Pancreas (tissue), 10 donors: ENCODE measurements around the gene SREK1. TPM values are rescaled to one million over a fixed set of nuclear protein-coding genes. Genes with fewer than 3 reads are reported as not detected.

Source experiments
- ATAC-seq, 4 donors: fragments of 200-7000 bp; cut with Tn5 transposase; one replicate each; pipeline versions ENCODE4 v1.8.0 to v1.9.1; 2020; ENCODE audit warnings: mild to moderate bottlenecking in 4 of 4, moderate library complexity in 4 of 4
- DNase-seq, 6 donors: peaks; one replicate each; pipeline ENCODE4 v3.0.0-alpha.2; 2020
- FAIRE-seq: peaks from 2 replicates; lab custom pipeline; 2012; peaks lifted over from hg19 to GRCh38; lab: Jason Lieb, UNC
- H3K27ac ChIP-seq, 4 donors: fragments of 200-600 bp; sonication (generic); 1 replicate in 3 of 4; 2 replicates in 1 of 4; pipeline versions ENCODE4 v1.5.0 to v1.8.0; 2020
- H3K27me3 ChIP-seq, 4 donors: fragments of 200-600 bp; one replicate each; pipeline ENCODE4 v1.8.0; 2021
- H3K36me3 ChIP-seq, 3 donors: fragments of 200-600 bp; sonication (generic) in 1 of 3; one replicate each; pipeline versions ENCODE4 v1.5.0 to v1.8.0; 2020 to 2021
- H3K4me1 ChIP-seq, 3 donors: fragments of 200-600 bp; one replicate each; pipeline ENCODE4 v1.8.0; 2021
- H3K4me3 ChIP-seq, 4 donors: fragments of 200-600 bp; sonication (generic) in 2 of 4; one replicate each; pipeline versions ENCODE4 v1.5.0 to v1.8.0; 2020 to 2021
- H3K9me3 ChIP-seq, 4 donors: fragments of 200-600 bp; one replicate each; pipeline ENCODE4 v1.8.0; 2021
- WGBS, 2 donors: extraction: QIAGEN DNeasy Blood & Tissue Kit; methylation state at CpG; one replicate each; pipeline ENCODE4 v1.1.7; 2013; 5-methylcytosine and 5-hydroxymethylcytosine counted together
- intact Hi-C, 3 donors: fragments of 100-400 bp; cut with DNase I; formaldehyde crosslinking; loops; one replicate each; pipeline versions ENCODE4 v1.11.1 to v1.14.2; 2022
- polyA plus RNA-seq, 2 donors: library from polyadenylated mRNA; stranded (reverse); fragments of 200-250 nt; gene quantifications; one replicate each; pipeline ENCODE4 v1.2.3, GENCODE V29; 2013
- total RNA-seq, 6 donors: library from RNA; stranded (reverse); fragmentation: NEBNext Ultra II Directional in 4 of 6; extraction: Animal tissue kit (Norgen Biotek cat#: 25700) in 4 of 6; gene quantifications; one replicate each; pipeline versions ENCODE4 v1.2.1 to v1.2.4, GENCODE V29; 2021 to 2023
- TF ChIP-seq, protein P1 (sequence below), 4 donors: fragments of 200-600 bp; sonication (generic) in 3 of 4; IDR thresholded peaks; one replicate each; pipeline versions ENCODE4 v1.5.0 to v1.8.0; 2021; ENCODE audit warnings: antibody characterized with exemption in 4 of 4
- donor health status: healthy with polysubstance abuse.
- donor health status: DM: no; HTN: no; CAD: no; lungs with moderate emphysema.
- donor health status: DM: no; HTN: no; CAD: no.
- donor health status: control.
- donor health status: control.
- donor health status: Bipolar disorder and iron deficiency.
- donor health status: DM: yes; HTN: yes; CAD: no.
- donor health status: DM: no; HTN: no; CAD: no.
- donor health status: DM: no; HTN: no; CAD: no.
- donor health status: DM: yes; HTN: yes; CAD: no.

Gene SREK1, protein sequence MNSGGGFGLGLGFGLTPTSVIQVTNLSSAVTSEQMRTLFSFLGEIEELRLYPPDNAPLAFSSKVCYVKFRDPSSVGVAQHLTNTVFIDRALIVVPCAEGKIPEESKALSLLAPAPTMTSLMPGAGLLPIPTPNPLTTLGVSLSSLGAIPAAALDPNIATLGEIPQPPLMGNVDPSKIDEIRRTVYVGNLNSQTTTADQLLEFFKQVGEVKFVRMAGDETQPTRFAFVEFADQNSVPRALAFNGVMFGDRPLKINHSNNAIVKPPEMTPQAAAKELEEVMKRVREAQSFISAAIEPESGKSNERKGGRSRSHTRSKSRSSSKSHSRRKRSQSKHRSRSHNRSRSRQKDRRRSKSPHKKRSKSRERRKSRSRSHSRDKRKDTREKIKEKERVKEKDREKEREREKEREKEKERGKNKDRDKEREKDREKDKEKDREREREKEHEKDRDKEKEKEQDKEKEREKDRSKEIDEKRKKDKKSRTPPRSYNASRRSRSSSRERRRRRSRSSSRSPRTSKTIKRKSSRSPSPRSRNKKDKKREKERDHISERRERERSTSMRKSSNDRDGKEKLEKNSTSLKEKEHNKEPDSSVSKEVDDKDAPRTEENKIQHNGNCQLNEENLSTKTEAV
- 10 to 100 TPM; 21.1 to 37.3 (median 31.8) TPM for total RNA-seq
- polyA plus RNA-seq, result 10 to 100 TPM; 39.4 to 56.6 TPM

DNA sequence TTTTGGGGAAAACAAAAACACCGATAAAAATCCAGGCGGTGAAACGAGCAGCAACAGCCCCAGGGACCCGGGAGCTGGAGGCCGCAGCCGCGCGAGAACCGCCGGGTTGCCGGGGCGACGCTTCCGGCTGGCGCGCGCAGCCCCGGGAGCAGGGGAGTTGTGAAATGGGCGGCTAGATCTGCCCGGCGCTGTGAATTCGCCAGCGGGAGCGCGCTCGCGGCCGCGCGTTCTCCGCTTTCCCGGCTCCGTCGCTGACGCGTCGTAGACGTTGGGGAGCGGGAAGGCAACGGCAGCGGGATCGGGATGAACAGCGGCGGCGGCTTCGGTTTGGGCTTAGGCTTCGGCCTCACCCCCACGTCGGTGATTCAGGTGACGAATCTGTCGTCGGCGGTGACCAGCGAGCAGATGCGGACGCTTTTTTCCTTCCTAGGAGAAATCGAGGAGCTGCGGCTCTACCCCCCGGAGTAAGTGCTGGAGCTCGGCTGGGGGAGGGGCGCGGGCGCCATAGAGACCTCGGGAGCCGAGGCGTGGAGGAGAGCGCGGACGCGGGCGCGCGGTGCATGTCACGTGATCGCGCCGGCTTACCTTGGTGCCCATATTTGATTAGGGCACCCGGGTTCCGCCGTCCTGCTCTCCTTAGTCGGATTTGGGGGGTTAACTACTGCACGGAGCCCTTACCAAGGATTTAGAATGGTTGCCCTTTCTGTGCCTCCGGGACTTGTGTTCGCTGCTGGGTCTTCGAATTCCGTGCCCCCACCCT is at the start of gene SREK1:
TSS of gene SREK1 (plus strand) at position 227 of the 760 bp plus-strand sequence. CDS start at position 304, 77 bp downstream.
- H3K4me1 ChIP-seq, result peaks cover 0 to 29% (median 21%) of the 10 kb centered on the region in 3 donors
- TF ChIP-seq, protein P1, sequence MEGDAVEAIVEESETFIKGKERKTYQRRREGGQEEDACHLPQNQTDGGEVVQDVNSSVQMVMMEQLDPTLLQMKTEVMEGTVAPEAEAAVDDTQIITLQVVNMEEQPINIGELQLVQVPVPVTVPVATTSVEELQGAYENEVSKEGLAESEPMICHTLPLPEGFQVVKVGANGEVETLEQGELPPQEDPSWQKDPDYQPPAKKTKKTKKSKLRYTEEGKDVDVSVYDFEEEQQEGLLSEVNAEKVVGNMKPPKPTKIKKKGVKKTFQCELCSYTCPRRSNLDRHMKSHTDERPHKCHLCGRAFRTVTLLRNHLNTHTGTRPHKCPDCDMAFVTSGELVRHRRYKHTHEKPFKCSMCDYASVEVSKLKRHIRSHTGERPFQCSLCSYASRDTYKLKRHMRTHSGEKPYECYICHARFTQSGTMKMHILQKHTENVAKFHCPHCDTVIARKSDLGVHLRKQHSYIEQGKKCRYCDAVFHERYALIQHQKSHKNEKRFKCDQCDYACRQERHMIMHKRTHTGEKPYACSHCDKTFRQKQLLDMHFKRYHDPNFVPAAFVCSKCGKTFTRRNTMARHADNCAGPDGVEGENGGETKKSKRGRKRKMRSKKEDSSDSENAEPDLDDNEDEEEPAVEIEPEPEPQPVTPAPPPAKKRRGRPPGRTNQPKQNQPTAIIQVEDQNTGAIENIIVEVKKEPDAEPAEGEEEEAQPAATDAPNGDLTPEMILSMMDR (IDR thresholded peaks at IDR 0.05), result no peak
- DNase-seq (peak; percentile 89 to 95 (median 92)), FAIRE-seq (no peak), ATAC-seq (peak; percentile 93 to 97 (median 93))
- 0 to 1% methylated on average over 86 of the region's 86 CpGs for WGBS, 2 donors
- H3K9me3 ChIP-seq, result no peaks in the 10 kb centered on the region
- H3K27me3 ChIP-seq, result no peaks in the 10 kb centered on the region
- intact Hi-C loops, result no loop called here
- peak within 1 kb of the TSS; percentile 61 to 81 (median 74) for H3K4me3 ChIP-seq
- peak within 1 kb of the TSS; percentile 97 to 100 (median 98) for H3K27ac ChIP-seq
- H3K36me3 ChIP-seq, result no peaks in the 10 kb centered on the region

DNA sequence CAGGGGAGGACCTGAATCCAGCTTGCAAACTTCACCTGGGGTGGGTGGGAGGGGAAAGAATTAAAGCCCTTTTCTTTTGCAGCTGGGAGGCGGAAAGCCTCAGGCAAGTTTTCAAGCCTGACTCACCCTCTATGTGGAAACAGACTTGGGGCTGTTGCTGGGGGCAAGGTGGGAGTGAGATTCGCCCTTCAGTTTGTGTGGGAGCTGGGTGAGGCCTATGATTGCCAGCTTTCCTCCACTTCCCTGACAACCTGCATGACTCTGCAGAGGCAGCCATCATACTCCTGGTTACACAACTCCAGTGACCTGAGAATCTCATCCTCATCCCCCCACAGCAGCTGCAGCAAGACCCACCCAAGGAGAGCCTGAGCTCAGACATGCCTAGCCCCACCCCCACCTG is 43.2 kb upstream of the SREK1 start:
- DNase-seq, result no peak
- FAIRE-seq, result no peak
- no peaks in the 10 kb centered on the region for H3K36me3 ChIP-seq
- H3K4me3 ChIP-seq, result no peak overlapping the region
- H3K4me1 ChIP-seq, result no peaks in the 10 kb centered on the region
- WGBS, 2 donors, result 90 to 100% methylated on average over 2 of the region's 2 CpGs
- no peak for ATAC-seq
- H3K27ac ChIP-seq, result no peak overlapping the region
- H3K27me3 ChIP-seq, result no peaks in the 10 kb centered on the region
- intact Hi-C loops, result no loop called here
- TF ChIP-seq, protein P1 (IDR thresholded peaks at IDR 0.05), result no peak
- H3K9me3 ChIP-seq, result no peaks in the 10 kb centered on the region

DNA sequence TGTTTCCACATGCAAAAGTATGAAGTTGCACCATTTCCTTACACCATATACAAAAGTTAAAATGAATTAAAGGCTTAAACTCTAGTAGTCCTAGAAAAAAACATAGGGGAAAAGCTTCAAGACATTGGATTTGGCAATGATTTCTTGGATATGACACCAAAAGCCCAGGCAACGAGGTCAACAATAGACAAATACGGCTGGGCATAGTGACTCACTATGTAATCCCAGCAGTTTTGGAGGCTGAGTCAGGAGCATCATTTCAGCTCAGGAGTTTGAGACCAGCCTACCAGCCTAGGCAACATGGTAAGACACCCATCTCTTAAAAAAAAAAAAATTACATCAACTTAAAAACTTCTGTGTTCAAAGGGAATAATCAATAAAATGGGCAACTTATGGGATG is 30.9 kb upstream of the SREK1 start:
- TF ChIP-seq, protein P1 (IDR thresholded peaks at IDR 0.05), result no peak
- WGBS, 2 donors, result 83 to 94% methylated on average over 2 of the region's 2 CpGs
- no peaks in the 10 kb centered on the region for H3K9me3 ChIP-seq
- no peak for FAIRE-seq
- intact Hi-C loops, result no loop called here
- H3K4me1 ChIP-seq, result no peaks in the 10 kb centered on the region
- DNase-seq, result no peak
- no peak for ATAC-seq
- H3K36me3 ChIP-seq, result no peaks in the 10 kb centered on the region
- no peak overlapping the region for H3K27ac ChIP-seq
- no peaks in the 10 kb centered on the region for H3K27me3 ChIP-seq
- no peak overlapping the region for H3K4me3 ChIP-seq

DNA sequence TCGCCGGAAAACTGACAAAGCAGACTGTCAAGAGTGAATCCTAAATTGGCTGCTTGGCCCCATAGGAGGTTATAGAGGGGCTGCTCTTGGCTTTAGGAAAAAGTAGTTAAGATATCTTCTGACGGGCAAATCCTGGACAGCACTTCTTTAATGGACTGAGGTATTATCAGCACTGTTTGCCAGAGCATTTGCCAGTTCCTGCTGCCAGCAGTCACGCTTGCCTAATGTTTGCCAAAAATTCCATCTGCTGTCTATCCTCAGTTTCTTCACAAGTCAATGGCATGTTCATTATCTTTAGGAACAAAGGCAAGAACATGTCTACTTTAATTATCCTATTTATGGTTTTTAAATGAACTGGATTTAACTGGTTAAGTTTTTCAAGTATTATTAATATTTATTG is 25.8 kb upstream of the SREK1 start:
- Histone ChIP-seq H3K36me3 (no peaks in the 10 kb centered on the region), H3K4me1 (no peaks in the 10 kb centered on the region), H3K27ac (no peak overlapping the region), H3K4me3 (no peak overlapping the region), H3K27me3 (no peaks in the 10 kb centered on the region), H3K9me3 (no peaks in the 10 kb centered on the region)
- no peak for FAIRE-seq
- DNase-seq, result no peak
- ATAC-seq, result no peak
- TF ChIP-seq, protein P1 (IDR thresholded peaks at IDR 0.05), result no peak
- intact Hi-C loops, result no loop called here
- WGBS, 2 donors, result 54 to 58% methylated on average over 4 of the region's 4 CpGs
